Cardiac fibroblast (primary cell): Measurements from ENCODE around the gene NUDT9.
"Not testable (repeated sequence)": the region's sequence is repeated elsewhere in the genome, so short reads cannot be mapped to it uniquely, and the experiment has no call there.

Experiments used
- DNase-seq, 2 donors: peaks; one replicate each; pipeline versions ENCODE4 v3.0.0 to v3.0.0-alpha.2; 2010; ENCODE audit warnings: low read depth in 2 of 2
- H3K4me3 ChIP-seq, 2 donors: replicated peaks in 1 of 2; 1 replicate in 1 of 2; 2 replicates in 1 of 2; pipeline ENCODE4 v1.5.1; 2011; ENCODE audit warnings: low read depth in 2 of 2, low read length in 2 of 2, mild to moderate bottlenecking in 2 of 2, moderate library complexity in 1 of 2
- TF ChIP-seq, protein P1 (sequence below): IDR thresholded peaks from one replicate; pipeline ENCODE4 v1.5.1; 2011; ENCODE audit warnings: low read depth, mild to moderate bottlenecking, low read length, inconsistent platforms

Gene NUDT9

DNA sequence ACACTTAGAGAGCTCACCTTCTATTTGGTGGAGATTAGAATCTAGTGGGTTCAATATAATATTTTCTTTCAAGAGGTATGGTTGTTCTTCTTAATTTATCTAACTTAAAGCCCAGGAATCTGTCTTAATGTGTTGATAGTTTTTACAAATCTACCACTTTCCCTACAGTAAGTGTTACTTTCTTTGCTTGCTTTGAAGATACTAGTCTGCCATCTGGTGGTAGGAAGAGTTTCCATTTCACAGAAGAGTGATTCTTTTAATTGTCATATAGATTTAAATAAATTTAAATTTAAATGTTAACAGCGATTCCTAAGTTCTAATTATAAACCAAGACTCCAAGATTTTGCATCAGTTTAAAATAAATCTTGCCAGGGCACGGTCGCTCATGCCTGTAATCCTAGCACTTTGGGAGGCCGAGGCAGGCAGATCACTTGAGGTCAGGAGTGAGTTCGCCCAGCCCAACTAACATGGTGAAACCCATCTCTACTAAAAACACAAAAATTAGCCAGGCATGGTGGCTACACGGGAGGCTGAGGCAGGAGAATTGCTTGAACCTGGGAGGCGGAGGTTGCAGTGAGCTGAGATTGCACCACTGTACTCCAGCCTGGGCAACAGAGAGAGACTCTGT is 43.5 kb downstream of the NUDT9 start:
- H3K4me3 ChIP-seq = no peak overlapping the region
- peak; percentile 77 to 80 for DNase-seq
- TF ChIP-seq, protein P1, sequence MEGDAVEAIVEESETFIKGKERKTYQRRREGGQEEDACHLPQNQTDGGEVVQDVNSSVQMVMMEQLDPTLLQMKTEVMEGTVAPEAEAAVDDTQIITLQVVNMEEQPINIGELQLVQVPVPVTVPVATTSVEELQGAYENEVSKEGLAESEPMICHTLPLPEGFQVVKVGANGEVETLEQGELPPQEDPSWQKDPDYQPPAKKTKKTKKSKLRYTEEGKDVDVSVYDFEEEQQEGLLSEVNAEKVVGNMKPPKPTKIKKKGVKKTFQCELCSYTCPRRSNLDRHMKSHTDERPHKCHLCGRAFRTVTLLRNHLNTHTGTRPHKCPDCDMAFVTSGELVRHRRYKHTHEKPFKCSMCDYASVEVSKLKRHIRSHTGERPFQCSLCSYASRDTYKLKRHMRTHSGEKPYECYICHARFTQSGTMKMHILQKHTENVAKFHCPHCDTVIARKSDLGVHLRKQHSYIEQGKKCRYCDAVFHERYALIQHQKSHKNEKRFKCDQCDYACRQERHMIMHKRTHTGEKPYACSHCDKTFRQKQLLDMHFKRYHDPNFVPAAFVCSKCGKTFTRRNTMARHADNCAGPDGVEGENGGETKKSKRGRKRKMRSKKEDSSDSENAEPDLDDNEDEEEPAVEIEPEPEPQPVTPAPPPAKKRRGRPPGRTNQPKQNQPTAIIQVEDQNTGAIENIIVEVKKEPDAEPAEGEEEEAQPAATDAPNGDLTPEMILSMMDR = peak; percentile 57

DNA sequence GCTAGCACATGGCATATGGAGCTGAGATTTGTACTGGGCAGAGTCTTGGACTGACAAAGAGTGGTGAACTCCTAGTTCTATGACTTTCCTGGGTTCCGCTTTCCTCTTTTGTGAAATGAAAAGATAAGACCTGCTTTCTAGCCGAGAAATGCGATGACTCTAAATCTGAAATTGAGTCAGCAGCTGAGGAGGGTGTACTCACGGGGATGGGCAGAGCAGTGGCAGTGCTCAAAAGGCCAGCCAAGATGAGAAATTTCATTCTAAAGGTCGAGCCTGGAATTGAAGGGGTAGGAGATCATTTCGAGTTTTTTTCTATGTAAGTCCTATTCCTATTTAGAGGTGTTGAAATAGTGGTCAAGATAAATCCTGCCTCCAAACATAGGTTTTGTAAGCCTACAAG is 47.0 kb downstream of the NUDT9 start:
- TF ChIP-seq, protein P1 = no peak
- DNase-seq = peak; percentile 24 to 82
- no peak overlapping the region for H3K4me3 ChIP-seq

DNA sequence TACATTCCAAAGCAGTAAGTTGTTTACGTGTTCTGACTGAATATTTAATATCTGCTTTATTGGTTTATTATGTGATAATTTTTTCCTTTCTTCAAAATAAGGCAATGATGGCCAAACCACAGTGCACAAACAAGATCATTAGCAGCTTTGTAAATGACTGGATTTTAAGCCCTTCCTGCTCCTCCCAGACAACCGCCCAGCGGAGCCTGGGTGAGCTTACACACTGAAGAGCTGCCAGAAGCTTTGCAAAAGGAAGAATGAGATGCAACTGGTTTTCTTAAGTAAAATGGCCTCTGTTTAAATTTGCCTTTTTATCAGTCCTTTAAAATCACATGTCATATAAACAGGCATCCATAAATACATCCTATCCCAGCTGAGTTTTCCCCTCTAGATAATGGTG is 54.6 kb downstream of the NUDT9 start:
- DNase-seq = no peak
- no peak overlapping the region for H3K4me3 ChIP-seq
- TF ChIP-seq, protein P1 = no peak

DNA sequence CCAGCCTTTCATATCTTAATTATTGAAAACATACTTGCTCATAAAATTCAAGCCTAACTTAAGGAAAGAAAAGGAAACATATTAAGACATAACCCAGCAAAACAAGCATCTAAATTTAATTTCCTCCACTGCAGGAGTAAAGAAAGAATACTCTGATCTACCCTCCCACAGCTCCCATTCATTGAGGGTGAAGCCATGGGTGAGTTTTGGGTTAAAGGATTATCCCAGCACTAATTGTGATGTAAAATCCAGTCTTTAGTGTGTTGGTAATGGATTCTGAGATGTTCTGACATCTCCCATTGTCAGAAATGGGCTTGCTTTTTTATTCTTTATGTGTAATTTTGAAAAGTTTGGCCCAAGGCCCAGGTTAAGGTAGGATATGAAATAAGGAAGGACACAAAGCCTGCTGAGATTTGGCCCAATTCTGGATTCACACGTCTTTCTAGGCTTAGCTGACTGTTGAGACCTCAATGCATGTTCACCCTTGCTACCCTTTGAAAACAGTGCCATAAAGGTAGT is 56.4 kb downstream of the NUDT9 start:
- H3K4me3 ChIP-seq = no peak overlapping the region
- TF ChIP-seq, protein P1 = no peak
- no peak for DNase-seq

DNA sequence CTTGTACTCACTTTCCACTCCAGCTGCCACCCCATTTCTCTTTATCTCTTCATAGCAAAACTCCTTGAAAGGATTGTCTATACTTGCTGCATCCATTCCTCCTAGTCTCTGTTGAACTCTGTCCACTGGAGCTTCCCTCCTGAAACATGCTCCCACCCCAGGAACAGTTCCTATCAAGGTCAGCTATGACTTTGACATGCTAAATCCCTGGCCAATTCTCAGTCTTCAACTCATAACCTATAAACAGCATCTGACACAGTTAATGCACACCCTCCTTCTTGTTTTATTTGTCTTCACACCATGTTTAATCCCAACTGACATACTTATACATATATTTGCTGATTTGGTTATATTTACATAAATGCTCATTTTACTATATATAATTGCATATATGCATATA is 59.0 kb downstream of the NUDT9 start:
- TF ChIP-seq, protein P1 = no peak
- no peak overlapping the region for H3K4me3 ChIP-seq
- DNase-seq = no peak

DNA sequence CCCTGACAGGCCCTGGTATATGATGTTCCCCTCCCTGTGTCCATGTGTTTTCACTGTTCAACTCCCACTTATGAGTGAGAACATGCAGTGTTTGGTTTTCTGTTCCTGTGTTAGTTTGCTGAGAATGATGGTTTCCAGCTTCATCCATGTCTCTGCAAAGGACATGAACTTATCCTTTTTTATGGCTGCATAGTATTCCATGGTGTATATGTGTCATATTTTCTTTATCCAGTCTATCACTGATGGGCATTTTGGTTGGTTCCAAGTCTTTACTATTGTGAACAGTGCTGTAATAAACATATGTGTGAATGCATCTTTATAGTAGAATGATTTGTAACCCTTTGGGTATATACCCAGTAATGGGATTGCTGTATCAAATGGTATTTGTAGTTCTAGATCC is 60.9 kb downstream of the NUDT9 start:
- not testable (repeated sequence) for H3K4me3 ChIP-seq, DNase-seq

DNA sequence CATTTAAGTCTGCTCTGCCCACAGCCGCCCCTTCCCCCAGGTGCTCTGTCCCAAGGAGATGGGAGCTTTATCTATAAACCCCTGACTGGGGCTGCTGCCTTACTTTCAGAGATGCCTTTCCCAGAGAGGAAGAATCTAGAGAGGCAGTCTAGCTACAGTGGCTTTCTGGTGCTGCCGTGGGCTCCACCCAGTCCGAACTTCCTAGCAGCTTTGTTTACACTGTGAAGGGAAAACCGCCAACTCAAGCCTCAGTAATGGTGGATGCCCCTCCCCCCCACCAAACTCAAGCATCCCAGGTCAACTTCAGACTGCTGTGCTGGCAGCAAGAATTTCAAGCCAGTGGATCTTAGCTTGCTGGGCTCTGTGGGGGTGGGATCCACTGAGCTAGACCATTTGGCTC is 66.3 kb downstream of the NUDT9 start:
- not testable (repeated sequence) for H3K4me3 ChIP-seq, DNase-seq

DNA sequence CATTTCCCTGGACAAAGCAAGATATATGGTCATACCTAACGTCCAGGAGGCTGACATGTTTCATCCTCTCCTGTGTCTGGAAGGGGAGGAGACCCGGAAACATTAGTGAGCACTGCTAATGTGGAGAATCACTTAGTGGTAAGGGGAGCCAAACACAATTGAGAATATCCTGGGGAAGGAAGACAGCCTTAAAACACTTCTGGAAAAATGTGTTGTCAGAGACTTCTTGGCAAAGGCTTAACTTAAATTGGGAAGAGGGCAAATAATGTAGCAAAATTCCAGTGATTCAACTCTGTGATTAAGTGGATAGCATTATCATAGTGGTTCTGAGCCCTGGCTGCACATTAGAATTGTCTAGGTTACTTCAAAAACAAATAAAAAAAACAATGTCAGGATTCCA is 67.3 kb downstream of the NUDT9 start:
- TF ChIP-seq, protein P1 = no peak
- no peak overlapping the region for H3K4me3 ChIP-seq
- DNase-seq = peak in 1 of 2 donors; percentile 76
